Gastrocnemius medialis (tissue), 4 donors: ENCODE measurements around the gene MASP1.

ENCODE experiments used
- POLR2A ChIP-seq, 2 donors: fragments of 450-650 bp; IDR thresholded peaks; one replicate each; pipeline ENCODE4 v1.6.1; 2017; ENCODE audit warnings: antibody characterized with exemption in 2 of 2, mild to moderate bottlenecking in 2 of 2, moderate library complexity in 2 of 2
- TF ChIP-seq, protein P1 (sequence below), 5 experiments: fragments of 450-650 bp in 3 of 5; fragments of 200-600 bp in 2 of 5; sonication (generic) in 2 of 5; IDR thresholded peaks in 4 of 5; conservative IDR thresholded peaks in 1 of 5; 1 replicate in 4 of 5; 2 replicates in 1 of 5; pipeline ENCODE4 v1.5.1; 2016 to 2019; ENCODE audit warnings: antibody characterized with exemption in 5 of 5, mild to moderate bottlenecking in 3 of 5, moderate library complexity in 3 of 5

- TF ChIP-seq, protein P1, sequence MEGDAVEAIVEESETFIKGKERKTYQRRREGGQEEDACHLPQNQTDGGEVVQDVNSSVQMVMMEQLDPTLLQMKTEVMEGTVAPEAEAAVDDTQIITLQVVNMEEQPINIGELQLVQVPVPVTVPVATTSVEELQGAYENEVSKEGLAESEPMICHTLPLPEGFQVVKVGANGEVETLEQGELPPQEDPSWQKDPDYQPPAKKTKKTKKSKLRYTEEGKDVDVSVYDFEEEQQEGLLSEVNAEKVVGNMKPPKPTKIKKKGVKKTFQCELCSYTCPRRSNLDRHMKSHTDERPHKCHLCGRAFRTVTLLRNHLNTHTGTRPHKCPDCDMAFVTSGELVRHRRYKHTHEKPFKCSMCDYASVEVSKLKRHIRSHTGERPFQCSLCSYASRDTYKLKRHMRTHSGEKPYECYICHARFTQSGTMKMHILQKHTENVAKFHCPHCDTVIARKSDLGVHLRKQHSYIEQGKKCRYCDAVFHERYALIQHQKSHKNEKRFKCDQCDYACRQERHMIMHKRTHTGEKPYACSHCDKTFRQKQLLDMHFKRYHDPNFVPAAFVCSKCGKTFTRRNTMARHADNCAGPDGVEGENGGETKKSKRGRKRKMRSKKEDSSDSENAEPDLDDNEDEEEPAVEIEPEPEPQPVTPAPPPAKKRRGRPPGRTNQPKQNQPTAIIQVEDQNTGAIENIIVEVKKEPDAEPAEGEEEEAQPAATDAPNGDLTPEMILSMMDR (IDR thresholded peaks at IDR 0.05 in 4 of 5, conservative IDR thresholded peaks at IDR 0.05 in 1 of 5) = no peak
- no peak for TF ChIP-seq POLR2A (IDR thresholded peaks at IDR 0.05)
Observed at GRCh38 chr3:187305881-187306280, 14.3 kb upstream of the MASP1 start.
